ENCODE data around the gene UQCRFS1.

Gene UQCRFS1

GRCh38 chr19:29212648-29213573 lies at the start of gene UQCRFS1:
TSS of gene UQCRFS1 (minus strand) at chr19:29213151. CDS start at chr19:29213118, 33 bp downstream.
- DNase-seq (ENCODE audit: low read depth) = peak; percentile 58
- H3K4me3 ChIP-seq (ENCODE audit: control insufficient read depth, low read depth, low read length) = peak within 1 kb of the TSS; percentile 85
- TF ChIP-seq CTCF (IDR thresholded peaks at IDR 0.05; ENCODE audit: control insufficient read depth, insufficient read depth, low read depth, low read length, missing control alignments) = no peak

GRCh38 chr19:29262085-29262484 lies 49.1 kb upstream of the UQCRFS1 start:
- H3K4me3 ChIP-seq (ENCODE audit: control insufficient read depth, low read depth, low read length) = no peak overlapping the region
- DNase-seq (ENCODE audit: low read depth) = no peak
- TF ChIP-seq CTCF (IDR thresholded peaks at IDR 0.05; ENCODE audit: control insufficient read depth, insufficient read depth, low read depth, low read length, missing control alignments) = no peak

- DNase-seq (ENCODE audit: low read depth) = no peak
- no peak overlapping the region for H3K4me3 ChIP-seq (ENCODE audit: control insufficient read depth, low read depth, low read length)
- TF ChIP-seq CTCF (IDR thresholded peaks at IDR 0.05; ENCODE audit: control insufficient read depth, insufficient read depth, low read depth, low read length, missing control alignments) = peak; percentile 36
Observed at GRCh38 chr19:29260477-29261317, 47.7 kb upstream of the UQCRFS1 start.

- no peak for DNase-seq (ENCODE audit: low read depth)
- H3K4me3 ChIP-seq (ENCODE audit: control insufficient read depth, low read depth, low read length) = no peak overlapping the region
- TF ChIP-seq CTCF (IDR thresholded peaks at IDR 0.05; ENCODE audit: control insufficient read depth, insufficient read depth, low read depth, low read length, missing control alignments) = no peak
Observed at GRCh38 chr19:29259867-29260281, 46.9 kb upstream of the UQCRFS1 start.

- H3K4me3 ChIP-seq (ENCODE audit: control insufficient read depth, low read depth, low read length) = no peak overlapping the region
- no peak for DNase-seq (ENCODE audit: low read depth)
- peak; percentile 36 for TF ChIP-seq CTCF (IDR thresholded peaks at IDR 0.05; ENCODE audit: control insufficient read depth, insufficient read depth, low read depth, low read length, missing control alignments)
Observed at GRCh38 chr19:29259153-29259552, 46.2 kb upstream of the UQCRFS1 start.

GRCh38 chr19:29256516-29256915 lies 43.6 kb upstream of the UQCRFS1 start:
- no peak for TF ChIP-seq CTCF (IDR thresholded peaks at IDR 0.05; ENCODE audit: control insufficient read depth, insufficient read depth, low read depth, low read length, missing control alignments)
- H3K4me3 ChIP-seq (ENCODE audit: control insufficient read depth, low read depth, low read length) = no peak overlapping the region
- DNase-seq (ENCODE audit: low read depth) = no peak

All from AG09309 (cell line).